H1 (cell line): Measurements from ENCODE around the gene TTC23. TPM values are rescaled to one million over a fixed set of nuclear protein-coding genes. Genes with fewer than 3 reads are reported as not detected.
A peak's percentile ranks its signal among the peaks of the same experiment; 100 is the strongest.

ENCODE experiments used
- BACH1 ChIP-seq: IDR thresholded peaks from 2 replicates; pipeline ENCODE4 v1.6.1; 2012; ENCODE audit warnings: low read length, improper control_type of control experiment
- BCL11A ChIP-seq, 2 experiments: IDR thresholded peaks; one replicate each; pipeline ENCODE4 v1.6.1; 2011; ENCODE audit warnings: low read depth in 2 of 2, low read length in 2 of 2, mild to moderate bottlenecking in 2 of 2
- BRCA1 ChIP-seq: IDR thresholded peaks from 2 replicates; pipeline ENCODE4 v1.6.1; 2012; ENCODE audit warnings: low read depth, low read length, improper control_type of control experiment
- CEBPB ChIP-seq: IDR thresholded peaks from 2 replicates; pipeline ENCODE4 v1.6.1; 2012; ENCODE audit warnings: low read depth, low read length
- CREB1 ChIP-seq: IDR thresholded peaks from 2 replicates; pipeline ENCODE4 v1.6.1; 2012; ENCODE audit warnings: inconsistent platforms
- GTF2F1 ChIP-seq: IDR thresholded peaks from 2 replicates; pipeline ENCODE4 v1.6.1; 2012; ENCODE audit warnings: low read depth, low read length, improper control_type of control experiment, borderline replicate concordance
- HDAC2 ChIP-seq, 2 experiments: fragments of 300-600 bp in 1 of 2; sonication (generic) in 1 of 2; IDR thresholded peaks; 2 replicates each; pipeline ENCODE4 v1.6.1; 2011 to 2012; ENCODE audit warnings: low read depth in 2 of 2, low read length in 2 of 2, mild to moderate bottlenecking in 2 of 2, moderate library complexity in 2 of 2, borderline replicate concordance in 1 of 2, inconsistent platforms in 1 of 2
- HDAC6 ChIP-seq: IDR thresholded peaks from one replicate; pipeline ENCODE4 v1.7.1; 2012; ENCODE audit warnings: low read depth, mild to moderate bottlenecking, inconsistent platforms, low read length, moderate library complexity
- JUN ChIP-seq: IDR thresholded peaks from 2 replicates; pipeline ENCODE4 v1.6.1; 2011; ENCODE audit warnings: low read depth, mild to moderate bottlenecking, improper control_type of control experiment, low read length
- JUND ChIP-seq: IDR thresholded peaks from 2 replicates; pipeline ENCODE4 v1.6.1; 2011; ENCODE audit warnings: mild to moderate bottlenecking, improper control_type of control experiment, low read length
- NANOG ChIP-seq: IDR thresholded peaks from 2 replicates; pipeline ENCODE4 v1.6.1; 2011; ENCODE audit warnings: low read length, low read depth, mild to moderate bottlenecking, inconsistent platforms; ENCODE audit not compliant: insufficient read depth, poor library complexity, severe bottlenecking
- PHF8 ChIP-seq: fragments of 200-600 bp; sonication (generic); conservative IDR thresholded peaks from 2 replicates; pipeline ENCODE4 v1.7.1; 2012; ENCODE audit warnings: low read depth, mild to moderate bottlenecking, inconsistent platforms, low read length, moderate library complexity
- POLR2A ChIP-seq, 2 experiments: IDR thresholded peaks; 1 replicate in 1 of 2; 2 replicates in 1 of 2; pipeline ENCODE4 v1.6.1; 2011; ENCODE audit warnings: low read depth in 2 of 2, low read length in 2 of 2, mild to moderate bottlenecking in 2 of 2; ENCODE audit errors: control extremely low read depth in 1 of 2
- POU5F1 ChIP-seq: IDR thresholded peaks from 2 replicates; pipeline ENCODE4 v1.6.1; 2011; ENCODE audit warnings: low read depth, mild to moderate bottlenecking, low read length, moderate library complexity
- RAD21 ChIP-seq, 2 experiments: IDR thresholded peaks in 1 of 2; conservative IDR thresholded peaks in 1 of 2; 2 replicates each; pipeline ENCODE4 v1.6.1; 2011; ENCODE audit warnings: low read depth in 2 of 2, low read length in 2 of 2, improper control_type of control experiment in 1 of 2, inconsistent platforms in 1 of 2, mild to moderate bottlenecking in 1 of 2, moderate library complexity in 1 of 2
- RBBP5 ChIP-seq: IDR thresholded peaks from 2 replicates; pipeline ENCODE4 v1.7.1; 2012; ENCODE audit warnings: low read depth, mild to moderate bottlenecking, inconsistent platforms, low read length, moderate library complexity, borderline replicate concordance
- SAP30 ChIP-seq: fragments of 300-600 bp; sonication (generic); IDR thresholded peaks from 2 replicates; pipeline ENCODE4 v1.7.1; 2012; ENCODE audit warnings: low read length, moderate library complexity, mild to moderate bottlenecking, inconsistent platforms; ENCODE audit not compliant: insufficient read depth, insufficient replicate concordance
- SIX5 ChIP-seq: IDR thresholded peaks from 2 replicates; pipeline ENCODE4 v1.6.1; 2011; ENCODE audit warnings: mild to moderate bottlenecking, low read depth, low read length
- SP1 ChIP-seq: IDR thresholded peaks from 2 replicates; pipeline ENCODE4 v1.6.1; 2011; ENCODE audit warnings: low read depth, low read length
- SUZ12 ChIP-seq: fragments of 200-600 bp; sonication (generic); IDR thresholded peaks from 2 replicates; pipeline ENCODE4 v1.6.1; 2012; ENCODE audit warnings: mild to moderate bottlenecking, inconsistent platforms, low read length, moderate library complexity, mixed read lengths
- TAF1 ChIP-seq: IDR thresholded peaks from 2 replicates; pipeline ENCODE4 v1.6.1; 2011; ENCODE audit warnings: mild to moderate bottlenecking, low read depth, low read length
- ZNF274 ChIP-seq: IDR thresholded peaks from 2 replicates; pipeline ENCODE4 v1.7.0; 2012; ENCODE audit warnings: low read length, borderline replicate concordance; ENCODE audit errors: extremely low read depth
- polyA plus RNA-seq, 7 experiments: library from polyadenylated mRNA; depleted of rRNA in 3 of 7; stranded (reverse) in 5 of 7; unstranded in 2 of 7; fragments of >200 nt in 5 of 7; fragments of 200-250 nt in 2 of 7; gene quantifications; 1 replicate in 5 of 7; 2 replicates in 1 of 7; 4 replicates in 1 of 7; pipeline versions ENCODE4 v1.2.1 to v1.2.3, GENCODE V29; 2011 to 2013; ENCODE audit warnings: missing spikeins in 2 of 7, mixed read lengths in 2 of 7
- total RNA-seq: library from RNA; stranded (reverse); fragmentation: NEBNext Ultra II Directional; extraction: Animal tissue kit (Norgen Biotek cat#: 25700); gene quantifications from 2 replicates; pipeline ENCODE4 v1.2.1, GENCODE V29; 2021
- TF ChIP-seq, protein P1 (sequence below): IDR thresholded peaks from 2 replicates; pipeline ENCODE4 v1.6.1; 2011; ENCODE audit warnings: low read length, improper control_type of control experiment

TTC23 gene
- total and polyA plus RNA-seq, 2 of the 8 experiments (the other 6 are each of a cell fraction or from before 2014, with no cell fraction given) = 4.8 to 23.0 TPM

GRCh38 chr15:99250857-99251841 is 1.8 kb upstream of the TTC23 start, which contains the start of gene LRRC28 (continued):
- TF ChIP-seq CEBPB (no peak), POU5F1 (no peak), NANOG (peak; percentile 11), BCL11A (IDR thresholded peaks at IDR 0.05; ENCODE audit: low read depth in 2 of 2, low read length in 2 of 2) (no peak), SUZ12 (no peak; the same call in 1 of the 2 replicates), SP1 (peak; percentile 84; the same call in 1 of the 2 replicates), GTF2F1 (no peak), PHF8 (peak; percentile 74), SIX5 (no peak), HDAC6 (no peak), SAP30 (peak; percentile 84), CREB1 (no peak; the same call in 1 of the 2 replicates), JUN (no peak), TAF1 (peak; percentile 78; the same call in 1 of the 2 replicates), ZNF274 (no peak), RBBP5 (peak; percentile 75), POLR2A (IDR thresholded peaks at IDR 0.05; ENCODE audit: control extremely low read depth in 1 of 2, low read depth in 2 of 2, low read length in 2 of 2) (peak; percentile 58 to 82), BRCA1 (peak; percentile 96), JUND (no peak), RAD21 (IDR thresholded peaks at IDR 0.05 in 1 of 2, conservative IDR thresholded peaks at IDR 0.05 in 1 of 2; ENCODE audit: low read depth in 2 of 2, low read length in 2 of 2) (no peak), HDAC2 (IDR thresholded peaks at IDR 0.05; ENCODE audit: borderline replicate concordance in 1 of 2, low read depth in 2 of 2, low read length in 2 of 2) (peak in 1 of 2 experiments; percentile 39; a peak in 1 of 4 replicates), BACH1 (no peak)
- TF ChIP-seq, protein P1, sequence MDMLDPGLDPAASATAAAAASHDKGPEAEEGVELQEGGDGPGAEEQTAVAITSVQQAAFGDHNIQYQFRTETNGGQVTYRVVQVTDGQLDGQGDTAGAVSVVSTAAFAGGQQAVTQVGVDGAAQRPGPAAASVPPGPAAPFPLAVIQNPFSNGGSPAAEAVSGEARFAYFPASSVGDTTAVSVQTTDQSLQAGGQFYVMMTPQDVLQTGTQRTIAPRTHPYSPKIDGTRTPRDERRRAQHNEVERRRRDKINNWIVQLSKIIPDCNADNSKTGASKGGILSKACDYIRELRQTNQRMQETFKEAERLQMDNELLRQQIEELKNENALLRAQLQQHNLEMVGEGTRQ = no peak
